Adrenal gland (tissue), 12 donors: ENCODE data around the gene BABAM2. TPM values are rescaled to one million over a fixed set of nuclear protein-coding genes. Genes with fewer than 3 reads are reported as not detected.
A peak's percentile ranks its signal among the peaks of the same experiment; 100 is the strongest.

ENCODE experiments used
- DNase-seq, 7 donors: peaks; one replicate each; pipeline ENCODE4 v3.0.0-alpha.2; 2019 to 2020
- H3K27ac ChIP-seq, 5 donors: fragments of 200-600 bp; sonication (generic) in 4 of 5; 1 replicate in 3 of 5; 2 replicates in 2 of 5; pipeline versions ENCODE4 v1.5.1 to v1.8.0; 2016 to 2020; ENCODE audit warnings: mild to moderate bottlenecking in 1 of 5
- H3K27me3 ChIP-seq: fragments of 200-600 bp; 2 replicates; pipeline ENCODE4 v1.8.0; 2021
- H3K36me3 ChIP-seq, 2 donors: fragments of 200-600 bp; replicated peaks in 1 of 2; 1 replicate in 1 of 2; 2 replicates in 1 of 2; pipeline versions ENCODE4 v1.5.1 to v1.8.0; 2018 to 2022
- H3K4me1 ChIP-seq, 2 donors: fragments of 200-600 bp; replicated peaks in 1 of 2; 1 replicate in 1 of 2; 2 replicates in 1 of 2; pipeline versions ENCODE4 v1.5.1 to v1.8.0; 2018 to 2021
- H3K4me3 ChIP-seq, 4 donors: fragments of 200-600 bp; sonication (generic) in 3 of 4; one replicate each; pipeline ENCODE4 v1.5.1; 2016 to 2018
- H3K9me3 ChIP-seq, 3 donors: fragments of 200-600 bp; sonication (generic) in 1 of 3; replicated peaks in 1 of 3; 1 replicate in 2 of 3; 2 replicates in 1 of 3; pipeline versions ENCODE4 v1.5.1 to v1.8.0; 2016 to 2021
- CTCF ChIP-seq, 6 experiments: fragments of 450-650 bp in 4 of 6; fragments of 200-600 bp in 2 of 6; sonication (generic) in 1 of 6; IDR thresholded peaks; 1 replicate in 5 of 6; 2 replicates in 1 of 6; pipeline versions ENCODE4 v1.5.1 to v1.8.0; 2016 to 2021; ENCODE audit warnings: antibody characterized with exemption in 6 of 6, mild to moderate bottlenecking in 2 of 6, moderate library complexity in 1 of 6
- POLR2A ChIP-seq, 2 donors: fragments of 450-650 bp; IDR thresholded peaks; one replicate each; pipeline ENCODE4 v1.6.1; 2017; ENCODE audit warnings: antibody characterized with exemption in 2 of 2, mild to moderate bottlenecking in 2 of 2, moderate library complexity in 1 of 2
- WGBS, 4 donors: extraction: QIAGEN DNeasy Blood & Tissue Kit in 2 of 4; methylation state at CpG; one replicate each; pipeline versions ENCODE4 v1.1.5 to v1.1.7; 2013 to 2017; 5-methylcytosine and 5-hydroxymethylcytosine counted together
- intact Hi-C, 2 donors: fragments of 100-400 bp; cut with DNase I; formaldehyde crosslinking; loops; one replicate each; pipeline versions ENCODE4 v1.14.1 to v1.15.0; 2022 to 2023
- polyA plus RNA-seq, 3 donors: library from polyadenylated mRNA; stranded (reverse); fragments of 200-250 nt in 2 of 3; fragments of 350-450 nt in 1 of 3; fragmentation: Illumina TruSeq in 1 of 3; extraction: RNeasy Lipid Tissue Mini Kit (QIAGEN cat#74804) in 1 of 3; gene quantifications; one replicate each; pipeline ENCODE4 v1.2.3, GENCODE V29; 2013 to 2014
- total RNA-seq, 9 donors: library from RNA; depleted of rRNA in 4 of 9; stranded (reverse); fragments of >200 nt in 4 of 9; fragments of 120-200 nt in 1 of 9; fragmentation: NEBNext Ultra II Directional in 1 of 9; extraction: Animal tissue kit (Norgen Biotek cat#: 25700) in 1 of 9; gene quantifications; one replicate each; pipeline versions ENCODE4 v1.1.0 to v1.2.4, GENCODE V29; 2013 to 2023
- donor health status: healthy with polysubstance abuse.
- donor health status: Bipolar disorder and iron deficiency.
- donor health status: DM: yes; HTN: yes; CAD: no.
- donor health status: DM: no; HTN: no; CAD: no.
- donor health status: DM: no; HTN: no; CAD: no.
- donor health status: DM: yes; HTN: yes; CAD: no.

Gene BABAM2
- total and polyA plus RNA-seq, 12 donors, result 88.2 to 925 (median 357) TPM

GRCh38 chr2:27956888-27957287 lies 66.4 kb downstream of the BABAM2 start:
- no peak for DNase-seq
- H3K36me3 ChIP-seq, result no peaks in the 10 kb centered on the region
- H3K4me3 ChIP-seq, result no peak overlapping the region
- 35 to 42% (median 37%) methylated on average over 2 of the region's 2 CpGs for WGBS, 4 donors
- intact Hi-C loops, result loop anchor here in 1 of 2 donors (5.0 kb wide), 1 partner anchor 435 kb away; the partner anchor contains the start of gene FOSL2
- H3K4me1 ChIP-seq, result peaks cover 59 to 89% of the 10 kb centered on the region in 2 donors
- TF ChIP-seq CTCF (IDR thresholded peaks at IDR 0.05), result no peak
- no peak for TF ChIP-seq POLR2A (IDR thresholded peaks at IDR 0.05)
- H3K27ac ChIP-seq, result peak overlapping the region in 4 of 5 donors; percentile 22 to 73 (median 56)
- H3K27me3 ChIP-seq, result no peaks in the 10 kb centered on the region
- no peaks in the 10 kb centered on the region for H3K9me3 ChIP-seq

GRCh38 chr2:27958711-27959378 lies 68.3 kb downstream of the BABAM2 start:
- 87 to 92% (median 91%) methylated on average over 2 of the region's 2 CpGs for WGBS, 4 donors
- no peak for DNase-seq
- Histone ChIP-seq H3K27ac (peak overlapping the region; percentile 16 to 73 (median 59)), H3K9me3 (no peaks in the 10 kb centered on the region), H3K27me3 (no peaks in the 10 kb centered on the region), H3K4me1 (peaks cover 64 to 84% of the 10 kb centered on the region in 2 donors), H3K36me3 (no peaks in the 10 kb centered on the region), H3K4me3 (no peak overlapping the region)
- TF ChIP-seq POLR2A (IDR thresholded peaks at IDR 0.05), result no peak
- no peak for TF ChIP-seq CTCF (IDR thresholded peaks at IDR 0.05)
- intact Hi-C loops, result loop anchor here in 1 of 2 donors (5.0 kb wide), 1 partner anchor 433 kb away; the partner anchor contains the start of gene FOSL2

- TF ChIP-seq POLR2A (IDR thresholded peaks at IDR 0.05) (no peak), CTCF (IDR thresholded peaks at IDR 0.05) (no peak)
- peaks cover 58 to 78% of the 10 kb centered on the region in 2 donors for H3K4me1 ChIP-seq
- peak overlapping the region; percentile 16 to 73 (median 59) for H3K27ac ChIP-seq
- 4 to 8% (median 5%) methylated on average over 4 of the region's 4 CpGs for WGBS, 4 donors
- H3K36me3 ChIP-seq, result no peaks in the 10 kb centered on the region
- intact Hi-C loops, result loop anchor here in 1 of 2 donors (5.0 kb wide), 1 partner anchor 433 kb away; the partner anchor contains the start of gene FOSL2
- peak; percentile 73 to 95 (median 90) for DNase-seq
- no peaks in the 10 kb centered on the region for H3K27me3 ChIP-seq
- no peaks in the 10 kb centered on the region for H3K9me3 ChIP-seq
- no peak overlapping the region for H3K4me3 ChIP-seq
Measured at GRCh38 chr2:27959496-27959895, 69.0 kb downstream of the BABAM2 start.

GRCh38 chr2:27960237-27960912 lies 69.8 kb downstream of the BABAM2 start:
- no peak overlapping the region for H3K4me3 ChIP-seq
- WGBS, 4 donors, result 50 to 69% (median 56%) methylated on average over 4 of the region's 4 CpGs
- intact Hi-C loops, result no loop called here

More at GRCh38 chr2:27960237-27960912, 69.8 kb downstream of the BABAM2 start:
- peaks cover 52 to 69% of the 10 kb centered on the region in 2 donors for H3K4me1 ChIP-seq
- no peak for DNase-seq
- TF ChIP-seq CTCF (IDR thresholded peaks at IDR 0.05), result no peak
- no peaks in the 10 kb centered on the region for H3K27me3 ChIP-seq
- no peaks in the 10 kb centered on the region for H3K9me3 ChIP-seq
- no peaks in the 10 kb centered on the region for H3K36me3 ChIP-seq
- H3K27ac ChIP-seq, result peak overlapping the region; percentile 25 to 73 (median 66)
